GM12891 (cell line): ENCODE results near the gene LYPD6B.

Experiments
- POLR2A ChIP-seq: IDR thresholded peaks from 2 replicates; pipeline ENCODE4 v1.6.1; 2011; ENCODE audit warnings: low read depth, low read length, control low read depth
- POLR2AphosphoS5 ChIP-seq: IDR thresholded peaks from 2 replicates; pipeline ENCODE4 v1.6.1; 2011; ENCODE audit warnings: low read depth, low read length, control low read depth
- SPI1 ChIP-seq: IDR thresholded peaks from 2 replicates; pipeline ENCODE4 v1.6.1; 2011; ENCODE audit warnings: low read depth, low read length, control low read depth
- TAF1 ChIP-seq: IDR thresholded peaks from 2 replicates; pipeline ENCODE4 v1.6.1; 2011; ENCODE audit warnings: low read depth, low read length, control low read depth

- no peak for TF ChIP-seq POLR2A
- TF ChIP-seq POLR2AphosphoS5, result no peak
- TF ChIP-seq TAF1, result no peak
- no peak for TF ChIP-seq SPI1
Observed at GRCh38 chr2:149156971-149157740, 118.7 kb downstream of the LYPD6B start.
